ENCODE measurements around the gene AUTS2.

AUTS2 gene

GRCh38 chr7:70233776-70234175, 635.5 kb downstream of the AUTS2 start:
- no peak for FAIRE-seq
- TF ChIP-seq PAX5 (IDR thresholded peaks at IDR 0.05; ENCODE audit: insufficient read depth, low read length, severe bottlenecking) (no peak), POLR2AphosphoS5 (IDR thresholded peaks at IDR 0.05; ENCODE audit: low read depth, low read length) (no peak), TAF1 (IDR thresholded peaks at IDR 0.05; ENCODE audit: low read depth, low read length) (no peak), POLR2A (IDR thresholded peaks at IDR 0.05; ENCODE audit: low read depth, low read length) (no peak), SPI1 (IDR thresholded peaks at IDR 0.05; ENCODE audit: low read depth, low read length) (no peak), POU2F2 (IDR thresholded peaks at IDR 0.05; ENCODE audit: low read depth, low read length) (no peak)
- DNase-seq (ENCODE audit: insufficient read length, low spot score), result no peak

- TF ChIP-seq SPI1 (IDR thresholded peaks at IDR 0.05; ENCODE audit: low read depth, low read length) (no peak), TAF1 (IDR thresholded peaks at IDR 0.05; ENCODE audit: low read depth, low read length) (no peak), PAX5 (IDR thresholded peaks at IDR 0.05; ENCODE audit: insufficient read depth, low read length, severe bottlenecking) (no peak), POLR2AphosphoS5 (IDR thresholded peaks at IDR 0.05; ENCODE audit: low read depth, low read length) (no peak), POU2F2 (IDR thresholded peaks at IDR 0.05; ENCODE audit: low read depth, low read length) (no peak), POLR2A (IDR thresholded peaks at IDR 0.05; ENCODE audit: low read depth, low read length) (no peak)
- DNase-seq (ENCODE audit: insufficient read length, low spot score), result no peak
- FAIRE-seq, result no peak
These were observed 639.0 kb downstream of the AUTS2 start for GRCh38 chr7:70237256-70237655.

GRCh38 chr7:70237831-70238575, 639.7 kb downstream of the AUTS2 start:
- DNase-seq (ENCODE audit: insufficient read length, low spot score), result peak; percentile 20
- peak; percentile 97 for FAIRE-seq
- TF ChIP-seq SPI1 (IDR thresholded peaks at IDR 0.05; ENCODE audit: low read depth, low read length) (peak; percentile 89), PAX5 (IDR thresholded peaks at IDR 0.05; ENCODE audit: insufficient read depth, low read length, severe bottlenecking) (no peak), TAF1 (IDR thresholded peaks at IDR 0.05; ENCODE audit: low read depth, low read length) (peak; percentile 81), POU2F2 (IDR thresholded peaks at IDR 0.05; ENCODE audit: low read depth, low read length) (0 out of 2 replicates have a peak, but pooled peaks have one; percentile 43), POLR2AphosphoS5 (IDR thresholded peaks at IDR 0.05; ENCODE audit: low read depth, low read length) (0 out of 2 replicates have a peak, but pooled peaks have one; percentile 47), POLR2A (IDR thresholded peaks at IDR 0.05; ENCODE audit: low read depth, low read length) (0 out of 2 replicates have a peak, but pooled peaks have one; percentile 12)

- FAIRE-seq, result no peak
- TF ChIP-seq SPI1 (IDR thresholded peaks at IDR 0.05; ENCODE audit: low read depth, low read length) (no peak), POLR2AphosphoS5 (IDR thresholded peaks at IDR 0.05; ENCODE audit: low read depth, low read length) (no peak), PAX5 (IDR thresholded peaks at IDR 0.05; ENCODE audit: insufficient read depth, low read length, severe bottlenecking) (no peak), POLR2A (IDR thresholded peaks at IDR 0.05; ENCODE audit: low read depth, low read length) (no peak)
These were observed 641.6 kb downstream of the AUTS2 start for GRCh38 chr7:70239918-70240317.

GRCh38 chr7:70240873-70241272, 642.6 kb downstream of the AUTS2 start:
- TF ChIP-seq PAX5 (IDR thresholded peaks at IDR 0.05; ENCODE audit: insufficient read depth, low read length, severe bottlenecking), result no peak
- no peak for FAIRE-seq

More at GRCh38 chr7:70239918-70240317, 641.6 kb downstream of the AUTS2 start:
- no peak for DNase-seq (ENCODE audit: insufficient read length, low spot score)

GRCh38 chr7:70241536-70242175, 643.4 kb downstream of the AUTS2 start:
- no peak for FAIRE-seq
- TF ChIP-seq SPI1 (IDR thresholded peaks at IDR 0.05; ENCODE audit: low read depth, low read length) (no peak), TAF1 (IDR thresholded peaks at IDR 0.05; ENCODE audit: low read depth, low read length) (no peak), POLR2AphosphoS5 (IDR thresholded peaks at IDR 0.05; ENCODE audit: low read depth, low read length) (no peak), POLR2A (IDR thresholded peaks at IDR 0.05; ENCODE audit: low read depth, low read length) (no peak), POU2F2 (IDR thresholded peaks at IDR 0.05; ENCODE audit: low read depth, low read length) (no peak), PAX5 (IDR thresholded peaks at IDR 0.05; ENCODE audit: insufficient read depth, low read length, severe bottlenecking) (no peak)
- no peak for DNase-seq (ENCODE audit: insufficient read length, low spot score)

More at GRCh38 chr7:70240873-70241272, 642.6 kb downstream of the AUTS2 start:
- DNase-seq (ENCODE audit: insufficient read length, low spot score), result no peak

- no peak for DNase-seq (ENCODE audit: insufficient read length, low spot score)
- TF ChIP-seq POLR2A (IDR thresholded peaks at IDR 0.05; ENCODE audit: low read depth, low read length), result no peak
- no peak for TF ChIP-seq PAX5 (IDR thresholded peaks at IDR 0.05; ENCODE audit: insufficient read depth, low read length, severe bottlenecking)
- TF ChIP-seq POU2F2 (IDR thresholded peaks at IDR 0.05; ENCODE audit: low read depth, low read length), result no peak
- no peak for TF ChIP-seq TAF1 (IDR thresholded peaks at IDR 0.05; ENCODE audit: low read depth, low read length)
- TF ChIP-seq POLR2AphosphoS5 (IDR thresholded peaks at IDR 0.05; ENCODE audit: low read depth, low read length), result no peak
- TF ChIP-seq SPI1 (IDR thresholded peaks at IDR 0.05; ENCODE audit: low read depth, low read length), result no peak
- FAIRE-seq, result no peak
These were observed 644.6 kb downstream of the AUTS2 start for GRCh38 chr7:70242826-70243225.

- no peak for DNase-seq (ENCODE audit: insufficient read length, low spot score)
- FAIRE-seq, result no peak
- TF ChIP-seq PAX5 (IDR thresholded peaks at IDR 0.05; ENCODE audit: insufficient read depth, low read length, severe bottlenecking), result no peak
- TF ChIP-seq TAF1 (IDR thresholded peaks at IDR 0.05; ENCODE audit: low read depth, low read length), result no peak
- TF ChIP-seq SPI1 (IDR thresholded peaks at IDR 0.05; ENCODE audit: low read depth, low read length), result no peak
- TF ChIP-seq POLR2AphosphoS5 (IDR thresholded peaks at IDR 0.05; ENCODE audit: low read depth, low read length), result no peak
- no peak for TF ChIP-seq POU2F2 (IDR thresholded peaks at IDR 0.05; ENCODE audit: low read depth, low read length)
- TF ChIP-seq POLR2A (IDR thresholded peaks at IDR 0.05; ENCODE audit: low read depth, low read length), result no peak
These were observed 645.2 kb downstream of the AUTS2 start for GRCh38 chr7:70243443-70243842.

GRCh38 chr7:70257921-70258320, 659.6 kb downstream of the AUTS2 start:
- TF ChIP-seq POU2F2 (IDR thresholded peaks at IDR 0.05; ENCODE audit: low read depth, low read length) (no peak), POLR2AphosphoS5 (IDR thresholded peaks at IDR 0.05; ENCODE audit: low read depth, low read length) (no peak), POLR2A (IDR thresholded peaks at IDR 0.05; ENCODE audit: low read depth, low read length) (no peak), PAX5 (IDR thresholded peaks at IDR 0.05; ENCODE audit: insufficient read depth, low read length, severe bottlenecking) (no peak), TAF1 (IDR thresholded peaks at IDR 0.05; ENCODE audit: low read depth, low read length) (no peak), SPI1 (IDR thresholded peaks at IDR 0.05; ENCODE audit: low read depth, low read length) (no peak)
- DNase-seq (ENCODE audit: insufficient read length, low spot score) (no peak), FAIRE-seq (peak; percentile 57)

Measured in GM12891 (cell line).